Hypothalamus (tissue), 51 donors: Measurements from ENCODE around the gene ARID1B.
"Not testable (repeated sequence)": the region's sequence is repeated elsewhere in the genome, so short reads cannot be mapped to it uniquely, and the experiment has no call there.

Source experiments
- DNase-seq, 51 donors: peaks; one replicate each; lab custom pipeline; 2025; lab: John Stamatoyannopoulos, UW

Gene ARID1B

GRCh38 chr6:156924246-156924645, 147.1 kb downstream of the ARID1B start:
- DNase-seq: no peak

- DNase-seq: no peak
These were observed 147.8 kb downstream of the ARID1B start for GRCh38 chr6:156925026-156925425.

- no peak for DNase-seq
These were observed 148.8 kb downstream of the ARID1B start for GRCh38 chr6:156925718-156926607.

GRCh38 chr6:156928126-156928525, 150.9 kb downstream of the ARID1B start:
- no peak for DNase-seq

GRCh38 chr6:156928972-156929371, 151.8 kb downstream of the ARID1B start:
- no peak for DNase-seq

GRCh38 chr6:156931283-156931682, 154.1 kb downstream of the ARID1B start:
- DNase-seq: no peak

- DNase-seq: peak in 2 of 51 donors; percentile 16 to 35
These were observed 156.3 kb downstream of the ARID1B start for GRCh38 chr6:156933201-156934068.

- no peak for DNase-seq
These were observed 156.9 kb downstream of the ARID1B start for GRCh38 chr6:156934069-156934460.

GRCh38 chr6:156935000-156935399, 157.8 kb downstream of the ARID1B start:
- DNase-seq: no peak

- DNase-seq: no peak
These were observed 161.0 kb downstream of the ARID1B start for GRCh38 chr6:156938143-156938542.

- DNase-seq: no peak
These were observed 163.0 kb downstream of the ARID1B start for GRCh38 chr6:156940221-156940620.

GRCh38 chr6:156942266-156942665, 165.1 kb downstream of the ARID1B start:
- no peak for DNase-seq

- DNase-seq: no peak
These were observed 166.0 kb downstream of the ARID1B start for GRCh38 chr6:156943166-156943565.

- no peak for DNase-seq
These were observed 166.6 kb downstream of the ARID1B start for GRCh38 chr6:156943816-156944215.

GRCh38 chr6:156944412-156944811, 167.2 kb downstream of the ARID1B start:
- no peak for DNase-seq

GRCh38 chr6:156945789-156946172, 168.6 kb downstream of the ARID1B start:
- not testable (repeated sequence) for DNase-seq

- no peak for DNase-seq
These were observed 169.3 kb downstream of the ARID1B start for GRCh38 chr6:156946370-156946936.

GRCh38 chr6:156948277-156948676, 171.1 kb downstream of the ARID1B start:
- DNase-seq: no peak

GRCh38 chr6:156948807-156949206, 171.6 kb downstream of the ARID1B start:
- DNase-seq: no peak

- DNase-seq: no peak
These were observed 172.2 kb downstream of the ARID1B start for GRCh38 chr6:156949376-156949775.

- no peak for DNase-seq
These were observed 172.9 kb downstream of the ARID1B start for GRCh38 chr6:156950084-156950483.
